Neuron (in vitro differentiated cells): ENCODE measurements around the gene UGT1A8.

ENCODE experiments used
- H2AFZ ChIP-seq: one replicate; pipeline ENCODE4 v1.6.1; 2013; ENCODE audit warnings: low read depth, mild to moderate bottlenecking, inconsistent platforms, low read length, moderate library complexity
- H3K27me3 ChIP-seq: one replicate; pipeline ENCODE4 v1.6.1; 2013; ENCODE audit warnings: low read length; ENCODE audit not compliant: insufficient read depth
- H3K36me3 ChIP-seq: one replicate; pipeline ENCODE4 v1.6.1; 2013; ENCODE audit warnings: low read length; ENCODE audit not compliant: insufficient read depth
- H3K4me1 ChIP-seq: one replicate; pipeline ENCODE4 v1.6.1; 2013; ENCODE audit warnings: low read length; ENCODE audit not compliant: insufficient read depth
- H3K4me3 ChIP-seq: 2 replicates; pipeline ENCODE4 v1.5.1; 2013; ENCODE audit warnings: mild to moderate bottlenecking, low read length, moderate library complexity
- H3K9me3 ChIP-seq: one replicate; pipeline ENCODE4 v1.6.1; 2013; ENCODE audit warnings: low read length

UGT1A8 gene

GRCh38 chr2:233773854-233774253 lies 156.4 kb downstream of the UGT1A8 start:
- Histone ChIP-seq H3K4me1 (no peaks in the 10 kb centered on the region), H2AFZ (no peak overlapping the region), H3K27me3 (no peaks in the 10 kb centered on the region), H3K36me3 (no peaks in the 10 kb centered on the region), H3K4me3 (no peak overlapping the region), H3K9me3 (peaks cover 17% of the 10 kb centered on the region)

GRCh38 chr2:233775414-233775813 lies 158.0 kb downstream of the UGT1A8 start:
- Histone ChIP-seq H3K27me3 (no peaks in the 10 kb centered on the region), H3K4me3 (no peak overlapping the region), H2AFZ (no peak overlapping the region), H3K36me3 (no peaks in the 10 kb centered on the region), H3K4me1 (no peaks in the 10 kb centered on the region), H3K9me3 (peaks cover 12% of the 10 kb centered on the region)

- Histone ChIP-seq H3K27me3 (no peaks in the 10 kb centered on the region), H3K36me3 (no peaks in the 10 kb centered on the region), H3K9me3 (peaks cover 12% of the 10 kb centered on the region), H2AFZ (no peak within 1 kb of the TSS), H3K4me1 (no peaks in the 10 kb centered on the region), H3K4me3 (no peak within 1 kb of the TSS)
Observed at GRCh38 chr2:233778030-233778429, 160.6 kb downstream of the UGT1A8 start, which contains the start of gene MROH2A. Gene MROH2A, plus strand, starts transcription at chr2:233778330. Its CDS starts 1,029 bp downstream, at chr2:233779359.

GRCh38 chr2:233779722-233780121 lies 162.3 kb downstream of the UGT1A8 start:
- H2AFZ ChIP-seq, result no peak overlapping the region
- H3K4me1 ChIP-seq, result no peaks in the 10 kb centered on the region
- no peaks in the 10 kb centered on the region for H3K36me3 ChIP-seq
- H3K9me3 ChIP-seq, result peaks cover 12% of the 10 kb centered on the region
- no peak overlapping the region for H3K4me3 ChIP-seq
- H3K27me3 ChIP-seq, result no peaks in the 10 kb centered on the region

- Histone ChIP-seq H3K4me1 (no peaks in the 10 kb centered on the region), H3K36me3 (no peaks in the 10 kb centered on the region), H3K4me3 (no peak overlapping the region), H2AFZ (no peak overlapping the region), H3K9me3 (peaks cover 4% of the 10 kb centered on the region), H3K27me3 (no peaks in the 10 kb centered on the region)
Observed at GRCh38 chr2:233780771-233781170, 163.3 kb downstream of the UGT1A8 start.

GRCh38 chr2:233789554-233789953 lies 172.1 kb downstream of the UGT1A8 start:
- no peaks in the 10 kb centered on the region for H3K36me3 ChIP-seq
- no peak overlapping the region for H2AFZ ChIP-seq
- no peaks in the 10 kb centered on the region for H3K4me1 ChIP-seq

GRCh38 chr2:233791151-233791882 lies 173.9 kb downstream of the UGT1A8 start:
- H3K9me3 ChIP-seq, result no peaks in the 10 kb centered on the region
- H3K27me3 ChIP-seq, result peaks cover 3% of the 10 kb centered on the region
- H2AFZ ChIP-seq, result no peak overlapping the region
- no peaks in the 10 kb centered on the region for H3K4me1 ChIP-seq
- no peak overlapping the region for H3K4me3 ChIP-seq
- no peaks in the 10 kb centered on the region for H3K36me3 ChIP-seq

More at GRCh38 chr2:233789554-233789953, 172.1 kb downstream of the UGT1A8 start:
- H3K4me3 ChIP-seq, result no peak overlapping the region
- peaks cover 3% of the 10 kb centered on the region for H3K27me3 ChIP-seq
- peaks cover 3% of the 10 kb centered on the region for H3K9me3 ChIP-seq

GRCh38 chr2:233791883-233792329 lies 174.5 kb downstream of the UGT1A8 start:
- no peaks in the 10 kb centered on the region for H3K9me3 ChIP-seq
- H3K36me3 ChIP-seq, result no peaks in the 10 kb centered on the region
- no peaks in the 10 kb centered on the region for H3K4me1 ChIP-seq
- H3K27me3 ChIP-seq, result peaks cover 3% of the 10 kb centered on the region
- no peak overlapping the region for H2AFZ ChIP-seq
- no peak overlapping the region for H3K4me3 ChIP-seq

- Histone ChIP-seq H3K4me1 (no peaks in the 10 kb centered on the region), H2AFZ (no peak overlapping the region), H3K36me3 (no peaks in the 10 kb centered on the region), H3K9me3 (no peaks in the 10 kb centered on the region), H3K27me3 (peaks cover 3% of the 10 kb centered on the region), H3K4me3 (no peak overlapping the region)
Observed at GRCh38 chr2:233792720-233793119, 175.3 kb downstream of the UGT1A8 start.

GRCh38 chr2:233793465-233794127 lies 176.2 kb downstream of the UGT1A8 start:
- Histone ChIP-seq H2AFZ (no peak overlapping the region), H3K9me3 (no peaks in the 10 kb centered on the region), H3K4me1 (no peaks in the 10 kb centered on the region), H3K36me3 (no peaks in the 10 kb centered on the region), H3K4me3 (no peak overlapping the region), H3K27me3 (peaks cover 3% of the 10 kb centered on the region)

GRCh38 chr2:233794128-233794658 lies 176.8 kb downstream of the UGT1A8 start:
- H3K4me1 ChIP-seq, result no peaks in the 10 kb centered on the region
- no peaks in the 10 kb centered on the region for H3K9me3 ChIP-seq
- no peak overlapping the region for H2AFZ ChIP-seq

GRCh38 chr2:233795735-233796171 lies 178.3 kb downstream of the UGT1A8 start:
- Histone ChIP-seq H2AFZ (no peak overlapping the region), H3K4me3 (no peak overlapping the region), H3K9me3 (no peaks in the 10 kb centered on the region), H3K4me1 (no peaks in the 10 kb centered on the region), H3K27me3 (no peaks in the 10 kb centered on the region), H3K36me3 (no peaks in the 10 kb centered on the region)

More at GRCh38 chr2:233794128-233794658, 176.8 kb downstream of the UGT1A8 start:
- Histone ChIP-seq H3K4me3 (no peak overlapping the region), H3K36me3 (no peaks in the 10 kb centered on the region), H3K27me3 (peaks cover 3% of the 10 kb centered on the region)

GRCh38 chr2:233796254-233796653 lies 178.8 kb downstream of the UGT1A8 start:
- Histone ChIP-seq H3K4me3 (no peak overlapping the region), H3K9me3 (no peaks in the 10 kb centered on the region), H3K4me1 (no peaks in the 10 kb centered on the region), H2AFZ (no peak overlapping the region), H3K27me3 (no peaks in the 10 kb centered on the region), H3K36me3 (no peaks in the 10 kb centered on the region)
